Myocyte (in vitro differentiated cells): ENCODE data around the gene WDHD1. TPM values are rescaled to one million over a fixed set of nuclear protein-coding genes. Genes with fewer than 3 reads are reported as not detected.
"Not testable (repeated sequence)": the region's sequence is repeated elsewhere in the genome, so short reads cannot be mapped to it uniquely, and the experiment has no call there.

ENCODE experiments used
- DNase-seq: peaks from one replicate; pipeline ENCODE4 v3.0.0-alpha.2; 2012; ENCODE audit warnings: low read depth
- polyA plus RNA-seq: library from polyadenylated mRNA; unstranded; fragments of >200 nt; gene quantifications from one replicate; pipeline ENCODE4 v1.2.1, GENCODE V29; 2012; ENCODE audit warnings: missing spikeins
- total RNA-seq: library from RNA; depleted of rRNA; stranded (reverse); fragments of >200 nt; gene quantifications from 2 replicates; pipeline ENCODE4 v1.2.3, GENCODE V29; 2014

The WDHD1 gene, protein sequence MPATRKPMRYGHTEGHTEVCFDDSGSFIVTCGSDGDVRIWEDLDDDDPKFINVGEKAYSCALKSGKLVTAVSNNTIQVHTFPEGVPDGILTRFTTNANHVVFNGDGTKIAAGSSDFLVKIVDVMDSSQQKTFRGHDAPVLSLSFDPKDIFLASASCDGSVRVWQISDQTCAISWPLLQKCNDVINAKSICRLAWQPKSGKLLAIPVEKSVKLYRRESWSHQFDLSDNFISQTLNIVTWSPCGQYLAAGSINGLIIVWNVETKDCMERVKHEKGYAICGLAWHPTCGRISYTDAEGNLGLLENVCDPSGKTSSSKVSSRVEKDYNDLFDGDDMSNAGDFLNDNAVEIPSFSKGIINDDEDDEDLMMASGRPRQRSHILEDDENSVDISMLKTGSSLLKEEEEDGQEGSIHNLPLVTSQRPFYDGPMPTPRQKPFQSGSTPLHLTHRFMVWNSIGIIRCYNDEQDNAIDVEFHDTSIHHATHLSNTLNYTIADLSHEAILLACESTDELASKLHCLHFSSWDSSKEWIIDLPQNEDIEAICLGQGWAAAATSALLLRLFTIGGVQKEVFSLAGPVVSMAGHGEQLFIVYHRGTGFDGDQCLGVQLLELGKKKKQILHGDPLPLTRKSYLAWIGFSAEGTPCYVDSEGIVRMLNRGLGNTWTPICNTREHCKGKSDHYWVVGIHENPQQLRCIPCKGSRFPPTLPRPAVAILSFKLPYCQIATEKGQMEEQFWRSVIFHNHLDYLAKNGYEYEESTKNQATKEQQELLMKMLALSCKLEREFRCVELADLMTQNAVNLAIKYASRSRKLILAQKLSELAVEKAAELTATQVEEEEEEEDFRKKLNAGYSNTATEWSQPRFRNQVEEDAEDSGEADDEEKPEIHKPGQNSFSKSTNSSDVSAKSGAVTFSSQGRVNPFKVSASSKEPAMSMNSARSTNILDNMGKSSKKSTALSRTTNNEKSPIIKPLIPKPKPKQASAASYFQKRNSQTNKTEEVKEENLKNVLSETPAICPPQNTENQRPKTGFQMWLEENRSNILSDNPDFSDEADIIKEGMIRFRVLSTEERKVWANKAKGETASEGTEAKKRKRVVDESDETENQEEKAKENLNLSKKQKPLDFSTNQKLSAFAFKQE
- total RNA-seq, result 4.0 and 5.3 TPM in 2 replicates
- polyA plus RNA-seq, result 1.7 TPM

DNA sequence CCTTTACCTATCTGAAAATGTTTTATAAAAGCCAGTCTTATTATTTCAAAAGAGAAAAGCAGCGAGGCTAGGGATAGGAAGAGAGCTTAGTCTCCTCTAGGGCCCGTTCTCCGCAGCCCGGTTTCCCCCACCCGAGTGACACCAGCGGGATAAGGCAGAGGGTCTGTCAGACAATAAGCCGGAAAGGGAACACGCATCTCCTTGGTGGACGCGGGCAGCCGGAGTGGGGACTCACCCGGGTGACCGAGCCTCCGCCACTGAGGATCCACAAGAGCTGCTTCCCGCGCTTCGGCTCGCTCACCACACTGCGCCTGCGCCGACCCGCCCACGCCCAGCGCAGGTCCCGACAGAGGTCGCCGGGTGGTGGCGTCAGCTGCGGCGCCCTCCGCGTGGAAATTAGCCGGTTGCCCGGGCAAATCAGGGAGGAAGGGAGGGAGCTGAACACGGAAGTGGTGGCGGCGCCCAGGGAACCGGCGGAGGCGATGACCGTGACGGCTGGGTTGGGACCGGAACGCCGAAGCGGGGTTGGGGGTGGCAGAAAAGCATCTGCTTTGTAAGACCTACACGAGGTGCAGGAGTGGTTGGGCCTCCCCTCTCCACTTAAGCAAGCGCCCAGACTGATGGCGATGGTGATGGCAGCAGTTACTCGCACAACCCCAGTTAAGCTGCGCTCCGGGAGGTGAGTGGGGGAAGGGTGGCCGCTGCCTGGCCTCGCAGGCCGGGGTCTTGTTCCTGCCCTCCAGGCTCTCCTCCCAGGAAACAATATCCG is at the start of gene WDHD1, which contains the start of gene SOCS4:
Gene WDHD1 (minus strand): TSS at position 307 of the 769 bp plus-strand sequence. CDS start 312 bp downstream, outside the sequence.
Gene SOCS4 (plus strand): TSS at position 444 of the 769 bp plus-strand sequence. CDS start 15,806 bp downstream, outside the sequence.
- DNase-seq, result peak; percentile 94

DNA sequence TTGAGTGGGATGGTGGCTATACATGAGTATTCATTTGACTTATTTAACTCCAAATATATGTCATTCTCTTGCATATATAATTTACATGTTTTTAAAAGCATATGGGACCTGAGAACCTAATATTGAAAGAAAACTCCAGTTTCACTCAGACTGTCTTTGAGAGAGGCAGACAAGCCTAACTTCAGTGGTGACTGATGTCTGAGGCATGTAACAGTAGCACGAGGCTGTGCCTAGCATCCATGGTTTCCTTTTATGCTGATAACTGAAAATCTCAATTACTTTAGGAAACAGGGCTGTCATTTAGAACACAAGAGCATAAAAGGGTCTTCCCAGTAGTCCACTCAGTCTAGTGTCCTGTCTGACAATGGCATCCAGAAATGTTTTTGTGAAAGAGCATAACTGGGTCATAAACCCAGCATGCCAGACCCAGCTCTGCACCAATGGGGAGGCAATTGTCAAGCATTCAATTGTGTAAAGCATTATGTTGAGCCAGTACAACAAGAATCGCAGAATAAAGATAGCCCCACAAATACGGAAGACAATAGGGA is 48.8 kb upstream of the WDHD1 start:
- DNase-seq, result no peak

DNA sequence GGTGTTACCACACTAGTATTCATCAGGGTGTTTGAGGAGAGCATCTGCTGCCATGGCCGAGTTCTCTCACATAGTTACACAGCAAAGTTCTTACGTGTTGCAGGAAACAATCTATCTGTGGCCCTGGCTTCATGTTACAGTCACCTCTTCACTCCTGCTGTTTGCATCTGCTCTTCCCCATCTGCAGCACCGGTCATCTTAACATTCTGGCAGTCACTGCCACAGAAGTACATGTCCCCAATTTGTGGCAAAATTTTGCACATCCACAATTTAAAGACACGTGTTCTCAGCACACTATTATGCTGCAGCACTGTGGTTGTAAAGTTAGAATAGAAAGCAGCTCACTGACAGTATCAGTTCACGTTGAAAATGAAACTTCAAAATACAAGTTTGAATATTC is 47.8 kb upstream of the WDHD1 start:
- no peak for DNase-seq

DNA sequence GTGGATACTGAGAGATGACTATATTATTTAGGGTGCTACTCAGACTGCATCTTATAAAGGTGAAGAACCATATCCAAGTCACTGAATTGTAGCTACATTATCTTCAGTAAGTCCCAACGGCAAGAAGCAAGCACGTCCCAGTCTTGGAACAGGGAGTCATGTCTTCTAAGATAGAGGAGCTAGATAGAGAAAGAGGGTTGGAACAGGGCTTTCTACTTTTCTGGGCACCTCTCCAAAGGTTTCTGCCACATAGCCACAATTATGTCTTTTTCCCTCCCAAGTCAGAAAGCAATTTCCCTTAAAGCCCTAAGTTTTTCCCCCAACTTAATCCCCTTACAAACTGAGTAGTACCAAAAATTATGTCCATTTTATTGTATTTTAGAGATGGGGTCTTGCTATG is 47.0 kb upstream of the WDHD1 start:
- peak; percentile 67 for DNase-seq

DNA sequence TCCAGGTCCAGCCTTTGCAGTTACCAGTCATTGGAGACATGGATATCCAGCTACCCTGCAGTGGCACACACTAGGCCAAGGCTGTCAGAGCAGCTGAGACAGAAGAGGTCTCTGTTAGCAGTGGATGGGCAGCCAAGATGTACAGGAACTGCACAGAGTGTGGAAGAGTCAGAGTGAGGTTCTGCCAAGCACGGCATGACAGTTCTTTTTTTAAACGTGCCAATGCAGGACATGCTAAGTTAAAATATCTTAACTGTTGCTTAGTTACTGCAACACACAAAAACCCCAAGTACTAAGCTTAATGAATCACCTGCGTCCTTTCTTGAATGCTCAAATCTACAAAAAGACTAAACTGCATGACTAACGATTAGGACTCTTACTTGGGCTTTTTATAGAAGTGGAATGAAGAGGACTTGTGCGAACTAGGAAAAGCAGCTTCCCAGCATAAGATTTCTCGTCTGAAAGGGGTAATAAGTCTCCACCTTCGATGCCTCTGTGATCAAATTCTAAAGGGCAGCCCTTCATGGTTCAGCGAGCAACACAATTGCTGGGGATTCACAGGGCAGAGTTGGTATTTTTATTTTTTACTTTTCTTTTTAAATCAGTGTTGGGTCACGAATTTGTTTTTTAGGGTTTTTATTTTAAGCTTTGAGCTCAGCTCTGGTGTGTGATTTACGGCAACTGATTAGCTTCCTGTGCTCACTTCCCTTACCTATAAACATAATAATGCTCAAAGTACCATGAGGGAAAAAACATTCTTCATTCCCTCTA is 45.2 kb upstream of the WDHD1 start:
- DNase-seq, result peak; percentile 86

DNA sequence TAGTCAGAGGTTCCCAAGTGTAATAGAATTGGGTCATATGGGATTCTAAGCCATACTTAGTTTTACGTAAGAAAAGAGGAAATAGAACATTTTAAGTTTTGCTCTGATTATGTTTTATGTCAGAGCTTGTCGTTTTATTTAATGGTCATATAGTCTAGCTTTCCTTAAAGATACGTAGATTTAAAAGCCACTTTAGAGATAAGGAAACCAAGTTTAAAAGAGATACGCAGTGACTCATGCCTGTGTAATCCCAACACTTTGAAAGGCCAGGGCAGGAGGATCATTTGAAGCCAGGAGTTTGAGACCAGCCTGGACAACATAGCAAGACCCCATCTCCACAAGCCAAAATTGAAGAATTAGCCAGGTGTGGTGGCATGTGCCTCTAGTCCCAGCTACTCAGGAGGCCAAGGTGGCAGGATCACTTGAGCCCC is 44.1 kb upstream of the WDHD1 start:
- DNase-seq, result no peak

DNA sequence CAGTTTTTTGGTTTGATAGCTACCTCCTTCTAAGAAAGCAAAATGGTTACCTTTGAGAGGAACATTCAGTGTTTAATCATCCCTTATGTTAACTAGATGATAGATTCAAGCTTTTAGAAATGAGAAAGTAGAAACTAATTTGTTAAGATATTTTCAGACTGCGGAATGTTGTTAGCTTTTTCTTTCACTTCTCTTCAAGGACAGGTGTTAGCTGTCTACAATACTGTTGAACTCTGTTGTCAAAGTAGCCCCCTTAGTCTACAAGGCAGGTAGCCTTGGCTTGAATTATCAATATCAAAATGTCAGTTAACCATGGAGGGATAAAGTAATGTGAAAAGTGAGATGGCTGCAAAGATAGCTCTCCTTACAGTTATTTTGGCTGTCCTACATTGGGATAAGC is 39.3 kb upstream of the WDHD1 start:
- no peak for DNase-seq

DNA sequence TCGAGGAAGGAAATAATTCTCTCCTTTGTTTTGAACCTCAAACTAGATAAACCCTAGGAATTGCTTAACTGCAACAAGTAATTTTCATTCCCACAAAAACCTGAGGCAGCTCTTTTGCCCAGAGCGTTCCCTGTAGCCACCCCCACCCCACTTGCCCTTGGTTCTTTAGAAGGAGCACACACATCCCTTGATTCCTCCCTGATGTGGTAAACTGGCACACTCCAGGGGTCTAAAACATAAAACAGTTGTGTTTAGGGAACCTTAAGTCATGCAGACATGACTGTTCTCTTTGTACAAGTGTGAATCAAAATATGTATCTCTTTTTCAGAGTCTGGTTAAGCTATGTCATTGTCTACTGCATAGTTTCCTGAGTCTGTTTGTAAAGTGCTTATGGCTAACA is 38.5 kb upstream of the WDHD1 start:
- DNase-seq, result no peak

DNA sequence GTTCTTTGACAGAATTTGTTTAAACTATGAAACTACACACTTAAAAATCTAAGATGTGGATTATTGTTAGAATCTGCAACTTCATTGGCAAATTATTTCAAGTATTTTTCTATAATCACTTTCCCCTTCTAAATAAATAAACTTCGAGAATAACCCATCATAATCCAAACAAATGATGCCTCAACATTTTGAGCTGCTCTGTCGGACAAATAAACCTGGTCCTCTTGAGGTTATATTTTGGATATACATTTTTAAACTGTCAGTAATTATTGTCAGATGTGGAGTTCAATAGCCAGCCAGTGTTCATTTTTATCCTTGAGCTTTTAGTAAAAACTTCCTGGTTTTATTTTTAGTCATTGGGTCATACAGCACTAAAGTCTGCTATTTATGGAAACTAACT is 38.0 kb upstream of the WDHD1 start:
- DNase-seq, result not testable (repeated sequence)

DNA sequence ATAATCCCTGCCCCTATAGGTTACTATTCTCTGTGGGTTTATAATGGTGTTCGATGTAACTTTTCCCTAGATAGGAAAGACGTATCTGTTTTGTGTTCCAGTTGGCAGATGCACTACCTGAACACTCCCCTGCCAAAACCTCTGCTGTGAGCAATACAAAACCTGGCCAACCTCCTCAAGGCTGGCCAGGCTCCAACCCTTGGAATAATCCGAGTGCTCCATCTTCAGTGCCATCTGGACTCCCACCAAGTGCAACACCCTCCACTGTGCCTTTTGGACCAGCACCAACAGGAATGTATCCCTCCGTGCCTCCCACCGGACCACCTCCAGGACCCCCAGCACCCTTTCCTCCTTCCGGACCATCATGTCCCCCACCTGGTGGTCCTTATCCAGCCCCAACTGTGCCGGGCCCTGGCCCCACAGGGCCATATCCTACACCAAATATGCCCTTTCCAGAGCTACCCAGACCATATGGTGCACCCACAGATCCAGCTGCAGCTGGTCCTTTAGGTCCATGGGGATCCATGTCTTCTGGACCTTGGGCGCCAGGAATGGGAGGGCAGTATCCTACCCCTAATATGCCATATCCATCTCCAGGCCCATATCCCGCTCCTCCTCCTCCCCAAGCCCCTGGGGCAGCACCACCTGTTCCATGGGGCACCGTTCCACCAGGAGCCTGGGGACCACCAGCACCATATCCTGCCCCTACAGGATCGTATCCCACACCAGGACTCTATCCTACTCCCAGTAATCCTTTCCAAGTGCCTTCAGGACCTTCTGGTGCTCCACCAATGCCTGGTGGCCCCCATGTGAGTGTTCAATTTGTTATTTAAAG is 35.8 kb upstream of the WDHD1 start:
- no peak for DNase-seq

DNA sequence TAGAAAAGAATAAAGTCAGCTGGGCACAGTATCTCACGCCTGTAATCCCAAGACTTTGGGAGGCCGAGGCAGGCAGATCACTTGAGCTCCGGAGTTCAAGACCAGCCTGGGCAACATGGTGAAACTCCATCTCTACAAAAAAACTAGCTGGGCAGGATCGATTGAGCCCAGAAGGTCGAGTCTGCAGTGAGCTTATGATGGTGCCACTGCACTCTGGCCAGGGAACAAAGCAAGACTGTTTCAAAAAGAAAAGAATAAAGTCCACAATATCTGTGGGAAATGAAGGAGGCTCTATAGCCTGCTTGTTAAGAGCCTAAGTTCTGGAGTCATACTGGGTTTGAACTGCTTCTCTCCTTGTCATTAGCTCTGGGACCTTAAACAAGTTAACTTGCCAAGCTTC is 32.4 kb upstream of the WDHD1 start:
- DNase-seq, result no peak

DNA sequence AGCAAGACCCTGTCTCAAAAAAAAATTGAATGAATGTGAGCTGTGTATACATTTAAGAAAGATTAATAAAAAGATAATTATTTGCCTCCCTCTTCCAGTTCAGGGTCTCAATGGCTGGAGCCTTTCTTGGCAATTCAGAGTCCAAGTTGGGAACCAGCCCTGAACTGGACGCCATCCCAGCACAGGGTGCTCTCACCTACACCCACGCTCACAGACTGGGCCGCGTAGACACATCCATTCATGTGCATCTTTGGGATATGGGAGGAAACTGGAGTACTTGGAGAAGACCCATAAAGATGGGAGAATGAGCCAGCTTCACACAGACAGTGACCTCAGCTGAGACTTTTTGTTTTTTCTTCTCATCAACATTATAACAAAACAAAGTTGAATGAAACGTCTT is 31.0 kb upstream of the WDHD1 start:
- DNase-seq, result no peak

DNA sequence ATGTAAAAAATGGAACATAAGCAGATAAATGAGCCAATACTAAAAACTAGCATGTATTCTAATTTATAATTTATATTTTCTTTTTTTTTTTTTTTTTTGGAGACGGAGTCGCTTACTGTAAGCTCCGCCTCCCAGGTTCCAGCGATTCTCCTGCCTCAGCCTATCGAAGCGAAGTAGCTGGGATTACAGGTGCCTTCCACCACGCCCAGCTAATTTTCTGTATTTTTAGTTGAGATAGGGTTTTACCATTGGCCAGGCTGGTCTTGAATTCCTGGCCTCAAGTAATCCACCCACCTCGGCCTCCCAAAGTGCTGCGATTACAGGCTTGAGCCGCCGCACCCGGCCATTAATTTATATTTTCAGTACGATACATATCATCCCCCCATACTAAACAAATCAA is 27.2 kb upstream of the WDHD1 start:
- no peak for DNase-seq

DNA sequence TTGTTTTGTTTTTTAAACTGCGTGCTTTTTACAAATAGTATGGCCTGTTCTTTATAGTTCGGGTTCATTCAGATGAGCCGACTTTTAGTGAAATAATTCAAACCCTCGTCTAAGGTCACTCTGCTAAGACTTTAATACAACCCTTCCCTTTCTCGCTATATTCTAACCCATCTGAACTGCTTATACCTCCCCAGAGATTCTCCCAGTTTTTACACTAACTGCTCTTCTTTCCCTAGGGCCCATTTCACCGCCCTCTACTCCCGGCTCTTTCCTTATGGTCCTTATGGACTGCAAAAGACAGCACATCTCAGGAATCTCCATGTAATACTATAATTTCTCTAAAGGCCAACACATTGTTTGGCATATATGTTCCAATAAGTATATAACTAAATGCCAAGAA is 26.6 kb upstream of the WDHD1 start:
- DNase-seq, result no peak

DNA sequence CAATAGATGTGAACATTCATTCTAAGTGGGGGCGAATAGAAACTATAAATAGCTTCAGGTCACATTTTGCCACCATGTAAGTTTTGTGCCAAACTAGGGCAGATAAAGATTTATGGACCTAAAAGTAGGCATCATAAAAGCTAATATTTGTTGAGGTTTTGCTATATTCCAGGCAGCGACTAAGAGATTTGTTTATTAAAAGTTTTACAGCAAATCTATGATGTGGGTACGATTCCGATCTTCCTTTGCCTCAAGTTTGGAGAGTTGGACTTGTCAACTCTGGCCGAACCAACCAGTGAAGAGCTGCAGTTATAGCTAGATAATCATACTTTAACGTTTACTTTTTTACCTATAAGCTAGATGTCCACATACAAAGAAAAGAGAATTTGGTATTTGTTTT is 26.1 kb upstream of the WDHD1 start:
- no peak for DNase-seq

DNA sequence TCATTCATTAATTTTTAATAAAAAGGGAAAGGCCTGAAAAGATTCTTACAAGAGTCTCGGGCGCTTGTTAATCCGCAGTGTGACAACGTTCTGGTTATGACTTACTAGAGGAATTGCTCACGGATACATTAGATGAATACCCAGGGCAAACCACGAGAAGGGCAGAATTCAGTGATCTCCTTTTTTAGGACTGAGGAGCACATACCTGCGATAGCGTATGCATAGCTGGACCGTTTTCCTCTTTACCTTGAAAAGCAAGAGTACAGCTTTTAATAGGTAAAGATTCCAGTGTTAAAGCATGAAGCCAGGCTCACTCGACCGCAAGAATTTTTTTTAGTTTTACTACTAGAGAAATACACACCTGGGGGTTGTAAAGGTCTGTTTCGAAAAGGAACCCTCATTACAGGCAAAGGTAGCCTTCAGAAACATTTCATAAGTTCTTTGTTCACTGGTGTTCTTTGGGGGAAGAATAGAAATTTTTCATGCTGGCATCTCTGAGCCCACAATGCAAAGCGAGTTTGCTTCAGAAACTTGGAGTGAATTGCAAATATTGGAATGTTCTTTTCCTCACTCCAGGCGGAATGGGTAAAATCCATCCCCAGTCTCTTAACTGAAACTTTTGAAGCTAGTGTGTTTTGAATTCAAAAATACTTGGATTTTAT is 25.5 kb upstream of the WDHD1 start:
- peak; percentile 37 for DNase-seq

DNA sequence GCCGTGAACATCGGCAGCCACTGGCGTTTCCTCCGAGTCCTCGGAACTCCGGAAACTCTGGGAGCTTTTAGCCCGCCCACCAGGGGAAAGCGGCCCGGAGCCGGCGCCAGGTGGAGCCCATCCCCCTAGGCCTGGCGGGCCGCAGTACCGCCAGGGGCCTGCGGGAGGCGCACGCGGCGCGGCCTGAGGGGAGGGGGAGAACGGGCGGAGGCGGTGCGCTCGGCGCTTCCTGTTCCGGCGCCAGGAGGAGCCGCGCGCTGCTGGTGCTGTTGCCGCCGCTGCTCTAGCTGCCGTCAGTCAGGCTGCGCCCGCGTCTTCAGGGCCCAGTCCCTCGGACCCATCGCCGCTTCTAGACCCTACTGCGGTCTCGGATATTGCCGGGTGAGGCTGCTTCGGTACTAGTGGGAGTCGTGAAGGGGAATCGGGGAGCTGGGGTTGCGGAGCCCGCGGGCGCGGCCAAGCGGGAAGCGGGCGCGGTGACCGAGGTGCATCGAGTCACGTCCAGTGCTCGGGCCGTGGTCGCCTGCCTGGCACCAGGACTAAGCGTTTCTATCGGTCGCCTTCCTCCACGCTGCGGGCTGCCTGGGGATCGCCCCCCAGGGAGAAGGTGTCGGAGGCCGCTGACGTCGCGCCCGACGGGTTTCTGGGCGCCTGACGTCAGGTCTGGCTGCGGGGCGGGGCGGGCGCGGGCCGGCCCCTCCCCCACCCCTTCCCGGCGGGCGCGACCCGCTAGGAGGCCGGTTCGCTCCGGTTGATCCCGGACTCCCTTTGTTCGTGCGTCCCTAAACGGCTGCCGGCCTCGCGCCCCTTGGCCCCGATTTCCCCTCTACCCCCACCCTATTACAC is 24.7 kb upstream of the WDHD1 start, which contains the start of gene MAPK1IP1L:
Gene MAPK1IP1L (plus strand): TSS at position 225 of the 846 bp plus-strand sequence. CDS start 10,037 bp downstream, outside the sequence.
- DNase-seq, result peak; percentile 92
